Astrocyte of the cerebellum (primary cell): ENCODE results near the gene OPRD1.

ENCODE experiments used
- DNase-seq: peaks from one replicate; pipeline ENCODE4 v3.0.0-alpha.2; 2011; ENCODE audit warnings: low read depth
- H3K4me3 ChIP-seq: 2 replicates; pipeline ENCODE4 v1.5.1; 2011; ENCODE audit warnings: mild to moderate bottlenecking, low read depth, low read length, moderate library complexity
- CTCF ChIP-seq: IDR thresholded peaks from 2 replicates; pipeline ENCODE4 v1.5.1; 2012; ENCODE audit warnings: low read length, low read depth, moderate library complexity, mild to moderate bottlenecking; ENCODE audit errors: missing control alignments
- in situ Hi-C: cut with HindIII; loops from 2 replicates; pipeline ENCODE4 v1.10.0; 2017; ENCODE audit warnings: low sequenced_read_pairs

Gene OPRD1

GRCh38 chr1:28776341-28776740 lies 35.6 kb upstream of the OPRD1 start:
- no peak overlapping the region for H3K4me3 ChIP-seq
- in situ Hi-C loops = no loop called here
- no peak for TF ChIP-seq CTCF
- no peak for DNase-seq

GRCh38 chr1:28778021-28778420 lies 33.9 kb upstream of the OPRD1 start:
- DNase-seq = no peak

GRCh38 chr1:28779751-28780408 lies 32.1 kb upstream of the OPRD1 start:
- no peak for TF ChIP-seq CTCF

More at GRCh38 chr1:28778021-28778420, 33.9 kb upstream of the OPRD1 start:
- H3K4me3 ChIP-seq = no peak overlapping the region
- in situ Hi-C loops = no loop called here
- TF ChIP-seq CTCF = no peak

GRCh38 chr1:28781305-28781704 lies 30.7 kb upstream of the OPRD1 start:
- TF ChIP-seq CTCF = no peak
- H3K4me3 ChIP-seq = no peak overlapping the region
- in situ Hi-C loops = no loop called here
- DNase-seq = no peak

More at GRCh38 chr1:28779751-28780408, 32.1 kb upstream of the OPRD1 start:
- no peak overlapping the region for H3K4me3 ChIP-seq
- in situ Hi-C loops = no loop called here
- no peak for DNase-seq

GRCh38 chr1:28782011-28782410 lies 30.0 kb upstream of the OPRD1 start:
- no peak for DNase-seq
- no peak overlapping the region for H3K4me3 ChIP-seq
- no peak for TF ChIP-seq CTCF
- in situ Hi-C loops = no loop called here

- in situ Hi-C loops = no loop called here
- no peak overlapping the region for H3K4me3 ChIP-seq
- no peak for TF ChIP-seq CTCF
- DNase-seq = no peak
Observed at GRCh38 chr1:28783363-28783762, 28.6 kb upstream of the OPRD1 start.

- in situ Hi-C loops = no loop called here
- no peak overlapping the region for H3K4me3 ChIP-seq
- TF ChIP-seq CTCF = no peak
- no peak for DNase-seq
Observed at GRCh38 chr1:28789412-28789811, 22.6 kb upstream of the OPRD1 start.
